COR-L47 (cell line): ENCODE data around the gene EGR2.
"Not testable (repeated sequence)": the region's sequence is repeated elsewhere in the genome, so short reads cannot be mapped to it uniquely, and the experiment has no call there.

Experiments used
- DNase-seq: peaks from one replicate; lab custom pipeline; 2025; lab: John Stamatoyannopoulos, UW

Gene EGR2

GRCh38 chr10:62794306-62794705, 21.9 kb downstream of the EGR2 start:
- DNase-seq: no peak

- no peak for DNase-seq
Observed at GRCh38 chr10:62792261-62792660, 23.9 kb downstream of the EGR2 start.

- no peak for DNase-seq
Observed at GRCh38 chr10:62790571-62790970, 25.6 kb downstream of the EGR2 start.

GRCh38 chr10:62790019-62790555, 26.1 kb downstream of the EGR2 start:
- no peak for DNase-seq

GRCh38 chr10:62788861-62789467, 27.2 kb downstream of the EGR2 start:
- DNase-seq: no peak

GRCh38 chr10:62788285-62788684, 27.9 kb downstream of the EGR2 start:
- not testable (repeated sequence) for DNase-seq

GRCh38 chr10:62784537-62784936, 31.6 kb downstream of the EGR2 start:
- not testable (repeated sequence) for DNase-seq

GRCh38 chr10:62779487-62780248, 36.5 kb downstream of the EGR2 start:
- DNase-seq: peak; percentile 35

- DNase-seq: no peak
Observed at GRCh38 chr10:62778125-62778524, 38.0 kb downstream of the EGR2 start.

GRCh38 chr10:62772186-62772974, 43.8 kb downstream of the EGR2 start:
- no peak for DNase-seq

GRCh38 chr10:62769574-62770242, 46.5 kb downstream of the EGR2 start:
- no peak for DNase-seq

GRCh38 chr10:62766386-62766785, 49.8 kb downstream of the EGR2 start:
- DNase-seq: no peak

- DNase-seq: no peak
Observed at GRCh38 chr10:62765726-62766125, 50.4 kb downstream of the EGR2 start.

GRCh38 chr10:62764011-62764410, 52.2 kb downstream of the EGR2 start:
- DNase-seq: no peak

GRCh38 chr10:62763155-62763554, 53.0 kb downstream of the EGR2 start:
- DNase-seq: no peak
